ENCODE results near the gene PLCD3.

- no peak for TF ChIP-seq CTCF (IDR thresholded peaks at IDR 0.05 in 4 of 5, conservative IDR thresholded peaks at IDR 0.05 in 1 of 5)
- TF ChIP-seq POLR2A (IDR thresholded peaks at IDR 0.05), result no peak
Measured at GRCh38 chr17:45128989-45129388, 3.3 kb downstream of the PLCD3 start.

Data from gastrocnemius medialis (tissue), 4 donors.